ENCODE data around the gene C1GALT1.

DNA sequence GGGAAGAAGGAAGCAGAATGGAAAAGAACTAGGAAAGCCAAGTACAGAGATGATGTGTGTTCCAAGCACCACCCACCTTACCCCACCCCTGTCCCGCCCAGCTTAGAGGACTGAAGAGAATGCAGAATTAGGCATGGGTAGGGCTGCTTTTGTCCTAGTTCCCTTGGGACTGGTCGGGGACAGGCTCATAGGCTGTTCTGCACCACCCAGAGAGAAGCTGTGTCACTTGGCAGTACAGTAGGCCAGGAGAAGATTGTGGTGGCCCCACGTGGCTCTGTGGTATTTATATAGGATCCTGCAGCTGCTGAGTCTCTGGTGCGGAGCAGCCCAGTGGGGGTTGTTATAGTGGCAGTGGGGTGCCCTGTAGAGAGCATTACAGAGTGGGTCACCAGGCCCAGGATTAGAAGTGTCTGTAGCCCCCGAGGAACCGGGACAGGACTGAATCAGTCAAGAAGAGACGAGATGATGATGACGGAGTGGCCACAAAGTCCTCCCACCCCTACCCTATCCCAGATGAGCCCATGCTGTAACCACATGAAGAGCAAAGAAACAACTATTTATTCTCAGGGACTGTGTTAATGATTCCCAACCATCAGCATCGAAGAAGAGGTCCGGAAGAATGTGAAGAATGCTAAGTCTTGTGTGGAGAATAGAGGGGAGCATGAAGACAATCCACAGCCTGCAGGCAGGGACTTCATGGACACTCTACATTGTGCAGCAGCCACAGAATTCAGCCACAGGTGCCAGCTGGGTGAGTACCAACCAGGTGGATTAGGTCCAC lies 88.9 kb downstream of the C1GALT1 start:
- TF ChIP-seq GATA3 (IDR thresholded peaks at IDR 0.05; ENCODE audit: low read depth, low read length), result no peak
- TF ChIP-seq GATA2 (IDR thresholded peaks at IDR 0.05; ENCODE audit: low read depth, low read length), result no peak
